Esophagus muscularis mucosa (tissue), 3 donors: Measurements from ENCODE around the gene KIF16B.

ENCODE experiments used
- CTCF ChIP-seq, 3 experiments: fragments of 200-600 bp in 2 of 3; fragments of 450-650 bp in 1 of 3; sonication (generic) in 2 of 3; IDR thresholded peaks; one replicate each; pipeline ENCODE4 v1.5.1; 2017 to 2019; ENCODE audit warnings: antibody characterized with exemption in 3 of 3, mild to moderate bottlenecking in 2 of 3, moderate library complexity in 1 of 3
- POLR2A ChIP-seq: fragments of 450-650 bp; IDR thresholded peaks from one replicate; pipeline ENCODE4 v1.6.1; 2017; ENCODE audit warnings: antibody characterized with exemption, moderate library complexity, mild to moderate bottlenecking, low read depth

- TF ChIP-seq CTCF (IDR thresholded peaks at IDR 0.05) (no peak), POLR2A (no peak)
Observed at GRCh38 chr20:16351415-16351814, 221.8 kb downstream of the KIF16B start.
